GM12872 (cell line): ENCODE data around the gene IL1RN.

Experiments
- CTCF ChIP-seq: IDR thresholded peaks from 3 replicates; pipeline ENCODE4 v1.5.1; 2011; ENCODE audit warnings: low read depth, mild to moderate bottlenecking, low read length, moderate library complexity; ENCODE audit not compliant: insufficient read depth

The IL1RN gene

GRCh38 chr2:113183264-113183663 lies 55.9 kb downstream of the IL1RN start:
- no peak for TF ChIP-seq CTCF
